SK-N-SH (cell line): ENCODE measurements around the gene ARHGAP15. TPM values are rescaled to one million over a fixed set of nuclear protein-coding genes. Genes with fewer than 3 reads are reported as not detected.
A peak's percentile ranks its signal among the peaks of the same experiment; 100 is the strongest.

Experiments used
- CTCF ChIA-PET: fragments of 300-600, 350-600 bp; formaldehyde crosslinking; extraction: SDS; loops from one replicate; lab custom pipeline; 2021; lab: Yijun Ruan, JAX
- POLR2A ChIA-PET: fragments of 350-600 bp; sonication (Branson Sonifier 250); formaldehyde crosslinking; extraction: SDS; loops from one replicate; lab custom pipeline; 2020; ENCODE audit warnings: antibody characterized with exemption, inconsistent platforms; lab: Yijun Ruan, JAX
- DNase-seq: peaks from one replicate; pipeline ENCODE4 v3.0.0; 2012
- H2AFZ ChIP-seq: fragments of 200-600 bp; sonication (generic); 2 replicates; pipeline ENCODE4 v1.8.1; 2016; ENCODE audit warnings: antibody characterized with exemption, mild to moderate bottlenecking, low read depth
- H3F3A ChIP-seq: fragments of 200-600 bp; sonication (generic); replicated peaks from 2 replicates; pipeline ENCODE3; 2016; ENCODE audit warnings: antibody characterized with exemption, mild to moderate bottlenecking; ENCODE audit not compliant: insufficient read depth
- H3K27ac ChIP-seq, 2 experiments: fragments of 200-500 bp in 1 of 2; fragments of 200-600 bp in 1 of 2; sonication (Bioruptor generic) in 1 of 2; sonication (generic), shearing (Covaris generic) in 1 of 2; 2 replicates each; pipeline versions ENCODE4 v1.5.1 to v1.6.1; 2014 to 2016; ENCODE audit warnings: low read depth in 2 of 2, inconsistent platforms in 1 of 2, low read length in 1 of 2, mild to moderate bottlenecking in 1 of 2, mixed read lengths in 1 of 2
- H3K27me3 ChIP-seq: fragments of 200-600 bp; sonication (generic), shearing (Covaris generic); 2 replicates; pipeline ENCODE4 v1.6.1; 2016; ENCODE audit warnings: mixed run types; ENCODE audit not compliant: insufficient read depth
- H3K36me3 ChIP-seq, 2 experiments: fragments of 200-500 bp in 1 of 2; fragments of 200-600 bp in 1 of 2; sonication (Bioruptor generic) in 1 of 2; sonication (generic) in 1 of 2; replicated peaks in 1 of 2; 2 replicates each; pipeline versions ENCODE3 to v1.5.1; 2014 to 2016; ENCODE audit warnings: low read length in 1 of 2, mild to moderate bottlenecking in 1 of 2; ENCODE audit not compliant: insufficient read depth in 2 of 2, control insufficient read depth in 1 of 2
- H3K4me1 ChIP-seq, 2 experiments: fragments of 200-500 bp in 1 of 2; fragments of 200-600 bp in 1 of 2; sonication (Bioruptor generic) in 1 of 2; sonication (generic), shearing (Covaris generic) in 1 of 2; 2 replicates each; pipeline versions ENCODE4 v1.5.1 to v1.6.1; 2014 to 2016; ENCODE audit warnings: low read depth in 1 of 2, low read length in 1 of 2, mixed run types in 1 of 2; ENCODE audit not compliant: insufficient read depth in 2 of 2, control insufficient read depth in 1 of 2
- H3K4me2 ChIP-seq: fragments of 200-600 bp; sonication (generic), shearing (Covaris generic); 2 replicates; pipeline ENCODE4 v1.6.1; 2017; ENCODE audit warnings: mixed run types
- H3K4me3 ChIP-seq, 2 experiments: fragments of 200-500 bp in 1 of 2; fragments of 200-600 bp in 1 of 2; sonication (Bioruptor generic) in 1 of 2; sonication (generic), shearing (Covaris generic) in 1 of 2; 2 replicates each; pipeline versions ENCODE4 v1.5.1 to v1.8.1; 2014 to 2016; ENCODE audit warnings: low read depth in 2 of 2, inconsistent platforms in 1 of 2, low read length in 1 of 2, mild to moderate bottlenecking in 1 of 2, mixed read lengths in 1 of 2, moderate library complexity in 1 of 2
- H3K79me2 ChIP-seq: fragments of 200-600 bp; sonication (generic); 2 replicates; pipeline ENCODE4 v1.8.1; 2017; ENCODE audit warnings: mild to moderate bottlenecking; ENCODE audit not compliant: insufficient read depth
- H3K9ac ChIP-seq: fragments of 200-600 bp; sonication (generic); 2 replicates; pipeline ENCODE4 v1.6.1; 2017; ENCODE audit warnings: mixed run types
- H3K9me2 ChIP-seq: fragments of 200-600 bp; sonication (generic); 2 replicates; pipeline ENCODE4 v1.6.1; 2017; ENCODE audit warnings: mixed run types
- H3K9me3 ChIP-seq: fragments of 200-600 bp; sonication (generic); 2 replicates; pipeline ENCODE4 v1.6.1; 2017; ENCODE audit warnings: mixed run types, mild to moderate bottlenecking, moderate library complexity
- H4K20me1 ChIP-seq: fragments of 200-600 bp; sonication (generic); 2 replicates; pipeline ENCODE4 v1.6.1; 2017; ENCODE audit warnings: mild to moderate bottlenecking, mixed run types; ENCODE audit not compliant: insufficient read depth
- CHD2 ChIP-seq: fragments of 150-350 bp; IDR thresholded peaks from 2 replicates; pipeline ENCODE4 v1.6.1; 2018; ENCODE audit warnings: low read length; ENCODE audit not compliant: partially characterized antibody
- EP300 ChIP-seq, 2 experiments: IDR thresholded peaks; 2 replicates each; pipeline versions ENCODE4 v1.4.0 to v1.6.1; 2012; ENCODE audit warnings: borderline replicate concordance in 1 of 2, low read depth in 1 of 2, low read length in 1 of 2
- FOSL2 ChIP-seq: IDR thresholded peaks from 2 replicates; pipeline ENCODE4 v1.4.0; 2012; ENCODE audit warnings: low read depth, mild to moderate bottlenecking, moderate library complexity, borderline replicate concordance
- FOXM1 ChIP-seq: IDR thresholded peaks from 2 replicates; pipeline ENCODE4 v1.4.0; 2012; ENCODE audit warnings: low read depth, mild to moderate bottlenecking
- GABPA ChIP-seq: IDR thresholded peaks from 2 replicates; pipeline ENCODE4 v1.4.0; 2012; ENCODE audit warnings: low read depth, mild to moderate bottlenecking
- GATA2 ChIP-seq: sonication (generic); formaldehyde crosslinking; IDR thresholded peaks from 2 replicates; pipeline ENCODE4 v1.5.0; 2020; ENCODE audit warnings: mild to moderate bottlenecking, missing genetic modification reagents
- POLR2AphosphoS5 ChIP-seq: IDR thresholded peaks from 2 replicates; pipeline ENCODE4 v1.6.1; 2012; ENCODE audit warnings: low read depth, low read length
- RCOR1 ChIP-seq: fragments of 150-350 bp; IDR thresholded peaks from 2 replicates; pipeline ENCODE4 v1.6.1; 2017; ENCODE audit warnings: antibody characterized with exemption, low read length
- RFX5 ChIP-seq: IDR thresholded peaks from 2 replicates; pipeline ENCODE4 v1.6.1; 2012; ENCODE audit warnings: mild to moderate bottlenecking, improper control_type of control experiment, low read length
- SIN3A ChIP-seq: IDR thresholded peaks from 2 replicates; pipeline ENCODE4 v1.6.1; 2012; ENCODE audit warnings: low read depth, mild to moderate bottlenecking, low read length, moderate library complexity, borderline replicate concordance
- USF1 ChIP-seq: IDR thresholded peaks from 2 replicates; pipeline ENCODE4 v1.4.0; 2012; ENCODE audit warnings: low read depth, borderline replicate concordance
- WGBS: methylation state at CpG from one replicate; pipeline ENCODE4 v1.1.6; 2017; ENCODE audit warnings: low lambda C conversion rate; 5-methylcytosine and 5-hydroxymethylcytosine counted together
- polyA plus RNA-seq, 3 experiments: library from polyadenylated mRNA; depleted of rRNA; stranded (reverse); fragments of >200 nt; gene quantifications; 2 replicates each; pipeline ENCODE4 v1.2.3, GENCODE V29; 2012

Gene ARHGAP15
- polyA plus RNA-seq, 1 of the 3 experiments (the other 2 are of a cell fraction) = not detected

- no peak for TF ChIP-seq USF1
- TF ChIP-seq RFX5 = no peak
- TF ChIP-seq, all 33 proteins: peak for 0
Measured at GRCh38 chr2:143345887-143346787, 216.9 kb downstream of the ARHGAP15 start (continued).

- Histone ChIP-seq H3K4me2 (no peak overlapping the region), H2AFZ (no peak overlapping the region), H3K9me2 (no peaks in the 10 kb centered on the region), H3K9me3 (peaks cover 4% of the 10 kb centered on the region; the same call in 1 of the 2 replicates)
- POLR2A ChIA-PET = interaction anchor here (0.7 kb wide), 1 partner anchor 8 kb away, joined by 3 read pairs; no protein-coding TSS in a partner anchor
- no peak for TF ChIP-seq SIN3A
- TF ChIP-seq GATA2 = peak; percentile 73; the same call in 1 of the 2 replicates
- TF ChIP-seq RCOR1 = peak; percentile 65; the same call in 1 of the 2 replicates
- TF ChIP-seq GABPA = no peak
- TF ChIP-seq FOXM1 = no peak
- peak; percentile 13 for TF ChIP-seq CHD2
- no peak for TF ChIP-seq USF1
- TF ChIP-seq POLR2AphosphoS5 = no peak
- no peak for TF ChIP-seq FOSL2
- peak in 1 of 2 experiments; percentile 27; a peak in 1 of 4 replicates for TF ChIP-seq EP300 (IDR thresholded peaks at IDR 0.05; ENCODE audit: borderline replicate concordance in 1 of 2, low read depth in 1 of 2, low read length in 1 of 2)
- TF ChIP-seq, all 33 proteins: peak for 4
- WGBS = 58% methylated on average over 10 of the region's 10 CpGs
- Histone ChIP-seq H3K36me3 (no peaks in the 10 kb centered on the region), H4K20me1 (no peaks in the 10 kb centered on the region), H3K4me3 (no peak overlapping the region), H3K4me1 (peaks cover 0 to 5% of the 10 kb centered on the region in 2 experiments; a peak in 2 of 4 replicates), H3F3A (no peaks in the 10 kb centered on the region), H3K9ac (no peak overlapping the region), H3K79me2 (no peaks in the 10 kb centered on the region), H3K27me3 (no peaks in the 10 kb centered on the region), H3K27ac (peak overlapping the region in 1 of 2 experiments; percentile 82; a peak in 2 of 4 replicates)
- CTCF ChIA-PET = interaction anchor here (1.3 to 1.4 kb wide), 2 partner anchors 12 to 88 kb away, joined by 3 read pairs; no protein-coding TSS in a partner anchor
- peak; percentile 14 for DNase-seq
Measured at GRCh38 chr2:143347271-143347695, 218.1 kb downstream of the ARHGAP15 start.
